Upper lobe of left lung (tissue), 6 donors: ENCODE results near the gene DUOXA1. TPM values are rescaled to one million over a fixed set of nuclear protein-coding genes. Genes with fewer than 3 reads are reported as not detected.

Source experiments
- ATAC-seq, 2 donors: fragments of 200-7000 bp; cut with Tn5 transposase; one replicate each; pipeline ENCODE4 v1.9.1; 2022; ENCODE audit warnings: mild to moderate bottlenecking in 2 of 2, moderate library complexity in 2 of 2; ENCODE audit not compliant: low FRiP score in 2 of 2
- DNase-seq, 2 donors: peaks; one replicate each; pipeline ENCODE4 v3.0.0-alpha.2; 2019 to 2020
- H3K27ac ChIP-seq, 4 donors: fragments of 200-600 bp; sonication (generic); one replicate each; pipeline ENCODE4 v1.5.1; 2016 to 2019
- H3K27me3 ChIP-seq, 4 donors: fragments of 200-600 bp; sonication (generic); one replicate each; pipeline ENCODE4 v1.5.1; 2017 to 2019
- H3K36me3 ChIP-seq, 4 donors: fragments of 200-600 bp; sonication (generic); one replicate each; pipeline ENCODE4 v1.5.1; 2016 to 2019
- H3K4me1 ChIP-seq, 4 donors: fragments of 200-600 bp; sonication (generic); one replicate each; pipeline ENCODE4 v1.5.1; 2018 to 2019
- H3K4me3 ChIP-seq, 4 donors: fragments of 200-600 bp; sonication (generic); one replicate each; pipeline ENCODE4 v1.5.1; 2017 to 2019; ENCODE audit warnings: mild to moderate bottlenecking in 2 of 4, moderate library complexity in 1 of 4
- H3K9me3 ChIP-seq, 4 donors: fragments of 200-600 bp; sonication (generic); one replicate each; pipeline ENCODE4 v1.5.1; 2018 to 2019
- CTCF ChIP-seq, 6 experiments: fragments of 450-650 bp in 4 of 6; fragments of 200-600 bp in 2 of 6; sonication (generic) in 2 of 6; IDR thresholded peaks; one replicate each; pipeline ENCODE4 v1.5.1; 2016 to 2019; ENCODE audit warnings: antibody characterized with exemption in 6 of 6
- EP300 ChIP-seq, 4 donors: sonication (generic); formaldehyde crosslinking; IDR thresholded peaks; one replicate each; pipeline ENCODE4 v1.5.1; 2017; ENCODE audit warnings: antibody characterized with exemption in 4 of 4, control low read depth in 2 of 4
- POLR2A ChIP-seq, 4 donors: fragments of 450-650 bp; IDR thresholded peaks; one replicate each; pipeline ENCODE4 v1.5.1; 2016 to 2017; ENCODE audit warnings: antibody characterized with exemption in 4 of 4, mild to moderate bottlenecking in 2 of 4
- POLR2AphosphoS5 ChIP-seq, 2 donors: sonication (generic); formaldehyde crosslinking; IDR thresholded peaks; one replicate each; pipeline ENCODE4 v1.5.1; 2017; ENCODE audit warnings: antibody characterized with exemption in 2 of 2
- WGBS, 2 donors: methylation state at CpG; one replicate each; pipeline ENCODE4 v1.1.5; 2017 to 2018; 5-methylcytosine and 5-hydroxymethylcytosine counted together
- total RNA-seq, 6 donors: library from RNA; depleted of rRNA in 4 of 6; stranded (reverse); fragments of >200 nt in 4 of 6; gene quantifications; one replicate each; pipeline versions ENCODE4 v1.1.0 to v1.2.1, GENCODE V29; 2016 to 2021
- donor health status: DM: no; HTN: no; CAD: no; lungs with moderate emphysema.
- donor health status: DM: no; HTN: yes; CAD: no; lungs with severe emphysema.

The DUOXA1 gene
- total RNA-seq, 6 donors from 2014 or later = 84.2 to 530 (median 181) TPM

- H3K9me3 ChIP-seq = no peaks in the 10 kb centered on the region
- peaks cover 0 to 38% (median 6%) of the 10 kb centered on the region in 4 donors for H3K4me1 ChIP-seq
- no peak for ATAC-seq
- H3K27me3 ChIP-seq = peaks cover 0 to under 1% (median 0%) of the 10 kb centered on the region in 4 donors
- peak overlapping the region in 2 of 4 donors; percentile 42 to 54 for H3K27ac ChIP-seq
- no peak overlapping the region for H3K4me3 ChIP-seq
- DNase-seq = no peak
- H3K36me3 ChIP-seq = peaks cover 10 to 31% (median 22%) of the 10 kb centered on the region in 4 donors
- 64 to 76% methylated on average over 4 to 5 of the region's 5 CpGs for WGBS, 2 donors
- TF ChIP-seq EP300 (IDR thresholded peaks at IDR 0.05) = no peak
- TF ChIP-seq CTCF (IDR thresholded peaks at IDR 0.05) = no peak
- no peak for TF ChIP-seq POLR2AphosphoS5 (IDR thresholded peaks at IDR 0.05)
- no peak for TF ChIP-seq POLR2A (IDR thresholded peaks at IDR 0.05)
Observed at GRCh38 chr15:45141386-45141785, 11.7 kb upstream of the DUOXA1 start.

- no peak overlapping the region for H3K4me3 ChIP-seq
- TF ChIP-seq POLR2AphosphoS5 (IDR thresholded peaks at IDR 0.05) = no peak
- TF ChIP-seq EP300 (IDR thresholded peaks at IDR 0.05) = no peak
- no peak for TF ChIP-seq POLR2A (IDR thresholded peaks at IDR 0.05)
- no peak for TF ChIP-seq CTCF (IDR thresholded peaks at IDR 0.05)
- H3K27me3 ChIP-seq = peaks cover 0 to 5% (median 0%) of the 10 kb centered on the region in 4 donors
- no peak for ATAC-seq
- peak overlapping the region in 2 of 4 donors; percentile 42 to 54 for H3K27ac ChIP-seq
- no peak for DNase-seq
- peaks cover 0 to 38% (median 4%) of the 10 kb centered on the region in 4 donors for H3K4me1 ChIP-seq
- peaks cover 10 to 31% (median 22%) of the 10 kb centered on the region in 4 donors for H3K36me3 ChIP-seq
- WGBS, 2 donors = 99% methylated on average over 10 of the region's 10 CpGs
- H3K9me3 ChIP-seq = no peaks in the 10 kb centered on the region
Observed at GRCh38 chr15:45140557-45141250, 11.0 kb upstream of the DUOXA1 start.

GRCh38 chr15:45139770-45140169, 10.1 kb upstream of the DUOXA1 start:
- Histone ChIP-seq H3K9me3 (no peaks in the 10 kb centered on the region), H3K27me3 (peaks cover 0 to 8% (median 3%) of the 10 kb centered on the region in 4 donors), H3K27ac (peak overlapping the region in 3 of 4 donors; percentile 19 to 55 (median 42)), H3K4me1 (peaks cover 7 to 45% (median 11%) of the 10 kb centered on the region in 4 donors), H3K4me3 (no peak overlapping the region), H3K36me3 (peaks cover 10 to 25% (median 21%) of the 10 kb centered on the region in 4 donors)
- peak in 1 of 4 donors; percentile 54 for TF ChIP-seq POLR2A (IDR thresholded peaks at IDR 0.05)
- peak; percentile 51 to 97 (median 90) for TF ChIP-seq EP300 (IDR thresholded peaks at IDR 0.05)
- peak; percentile 49 to 78 for TF ChIP-seq POLR2AphosphoS5 (IDR thresholded peaks at IDR 0.05)
- TF ChIP-seq CTCF (IDR thresholded peaks at IDR 0.05) = peak in 2 of 6 experiments; percentile 7 to 15
- DNase-seq (peak in 1 of 2 donors; percentile 85), ATAC-seq (peak; percentile 39 to 91)
- WGBS, 2 donors = 76 to 84% methylated on average over 3 to 6 of the region's 6 CpGs

- peak; percentile 48 to 83 for ATAC-seq
- 36 to 71% methylated on average over 5 to 12 of the region's 12 CpGs for WGBS, 2 donors
- peaks cover 10 to 20% (median 18%) of the 10 kb centered on the region in 4 donors for H3K36me3 ChIP-seq
- no peak overlapping the region for H3K4me3 ChIP-seq
- H3K27me3 ChIP-seq = peaks cover 0 to 13% (median 6%) of the 10 kb centered on the region in 4 donors
- H3K27ac ChIP-seq = peak overlapping the region in 3 of 4 donors; percentile 55 to 76 (median 70)
- peaks cover 7 to 48% (median 16%) of the 10 kb centered on the region in 4 donors for H3K4me1 ChIP-seq
- no peaks in the 10 kb centered on the region for H3K9me3 ChIP-seq
- peak; percentile 79 to 87 for DNase-seq
- TF ChIP-seq POLR2AphosphoS5 (IDR thresholded peaks at IDR 0.05) (peak in 1 of 2 donors; percentile 53), EP300 (IDR thresholded peaks at IDR 0.05) (no peak), POLR2A (IDR thresholded peaks at IDR 0.05) (peak in 1 of 4 donors; percentile 54), CTCF (IDR thresholded peaks at IDR 0.05) (no peak)
Observed at GRCh38 chr15:45138814-45139765, 9.4 kb upstream of the DUOXA1 start.
